ENCODE measurements around the gene TTC29.

TTC29 gene

GRCh38 chr4:146945556-146946374 lies at the start of gene TTC29:
TSS of gene TTC29 (minus strand) at chr4:146945864. CDS start at chr4:146939895, 5,969 bp downstream.
- DNase-seq (ENCODE audit: low read depth): peak; percentile 68

GRCh38 chr4:146981651-146982050 lies 36.0 kb upstream of the TTC29 start:
- DNase-seq (ENCODE audit: low read depth): no peak

GRCh38 chr4:146978641-146979040 lies 33.0 kb upstream of the TTC29 start:
- no peak for DNase-seq (ENCODE audit: low read depth)

- no peak for DNase-seq (ENCODE audit: low read depth)
These were observed 30.5 kb upstream of the TTC29 start for GRCh38 chr4:146976145-146976544.

- DNase-seq (ENCODE audit: low read depth): no peak
These were observed 29.9 kb upstream of the TTC29 start for GRCh38 chr4:146975527-146975926.

- no peak for DNase-seq (ENCODE audit: low read depth)
These were observed 29.4 kb upstream of the TTC29 start for GRCh38 chr4:146975036-146975435.

- no peak for DNase-seq (ENCODE audit: low read depth)
These were observed 26.4 kb upstream of the TTC29 start for GRCh38 chr4:146972036-146972435.

- no peak for DNase-seq (ENCODE audit: low read depth)
These were observed 23.5 kb upstream of the TTC29 start for GRCh38 chr4:146969126-146969525.

GRCh38 chr4:146960634-146961033 lies 15.0 kb upstream of the TTC29 start:
- no peak for DNase-seq (ENCODE audit: low read depth)

GRCh38 chr4:146959692-146960091 lies 14.0 kb upstream of the TTC29 start:
- DNase-seq (ENCODE audit: low read depth): no peak

- DNase-seq (ENCODE audit: low read depth): no peak
These were observed 11.6 kb upstream of the TTC29 start for GRCh38 chr4:146957237-146957636.

- DNase-seq (ENCODE audit: low read depth): no peak
These were observed 7.2 kb upstream of the TTC29 start for GRCh38 chr4:146952896-146953295.

GRCh38 chr4:146949559-146949958 lies 3.9 kb upstream of the TTC29 start:
- DNase-seq (ENCODE audit: low read depth): no peak

GRCh38 chr4:146943691-146944375 lies 1.8 kb downstream of the TTC29 start:
- no peak for DNase-seq (ENCODE audit: low read depth)

GRCh38 chr4:146932116-146932515 lies 13.5 kb downstream of the TTC29 start:
- DNase-seq (ENCODE audit: low read depth): no peak

GRCh38 chr4:146930673-146931072 lies 15.0 kb downstream of the TTC29 start:
- DNase-seq (ENCODE audit: low read depth): no peak

- no peak for DNase-seq (ENCODE audit: low read depth)
These were observed 18.0 kb downstream of the TTC29 start for GRCh38 chr4:146927695-146928094.

- no peak for DNase-seq (ENCODE audit: low read depth)
These were observed 29.1 kb downstream of the TTC29 start for GRCh38 chr4:146916479-146917076.

GRCh38 chr4:146915132-146915531 lies 30.5 kb downstream of the TTC29 start:
- DNase-seq (ENCODE audit: low read depth): no peak

GRCh38 chr4:146900295-146900694 lies 45.4 kb downstream of the TTC29 start:
- no peak for DNase-seq (ENCODE audit: low read depth)

- no peak for DNase-seq (ENCODE audit: low read depth)
These were observed 55.4 kb downstream of the TTC29 start for GRCh38 chr4:146890301-146890700.

- no peak for DNase-seq (ENCODE audit: low read depth)
These were observed 62.6 kb downstream of the TTC29 start for GRCh38 chr4:146883070-146883469.

- DNase-seq (ENCODE audit: low read depth): no peak
These were observed 88.4 kb downstream of the TTC29 start for GRCh38 chr4:146857298-146857697.

Data from activated T-helper 1 cell treated with Interleukin-2 at 50 U/mL for 16 hours (primary cell).